ENCODE measurements around the gene EFCAB11.

- no peak for TF ChIP-seq ZNF565 (CRISPR knock-in tag; conservative IDR thresholded peaks at IDR 0.05; ENCODE audit: low read depth)
- no peak for TF ChIP-seq CSDC2 (CRISPR knock-in tag; IDR thresholded peaks at IDR 0.05)
- TF ChIP-seq BACH2 (CRISPR knock-in tag; IDR thresholded peaks at IDR 0.05; ENCODE audit: borderline replicate concordance) = no peak
- no peak for TF ChIP-seq ZNF70 (CRISPR knock-in tag; IDR thresholded peaks at IDR 0.05)
- no peak for TF ChIP-seq TCF4 (CRISPR knock-in tag; IDR thresholded peaks at IDR 0.05; ENCODE audit: borderline replicate concordance)
- no peak for TF ChIP-seq ZC3H10 (CRISPR knock-in tag; IDR thresholded peaks at IDR 0.05)
- no peak for TF ChIP-seq ZFP30 (CRISPR knock-in tag; IDR thresholded peaks at IDR 0.05)
- TF ChIP-seq ESRRG (CRISPR knock-in tag; IDR thresholded peaks at IDR 0.05) = no peak
- TF ChIP-seq OSR1 (CRISPR knock-in tag; IDR thresholded peaks at IDR 0.05) = no peak
- no peak for TF ChIP-seq CREB5 (CRISPR knock-in tag; IDR thresholded peaks at IDR 0.05; ENCODE audit: low read depth)
- TF ChIP-seq PATZ1 (CRISPR knock-in tag; IDR thresholded peaks at IDR 0.05; ENCODE audit: borderline replicate concordance) = no peak
- no peak for TF ChIP-seq ARNTL (CRISPR knock-in tag; IDR thresholded peaks at IDR 0.05; ENCODE audit: borderline replicate concordance, low read depth)
Observed at GRCh38 chr14:89794096-89794495, 160.4 kb downstream of the EFCAB11 start.
